Endothelial cell of umbilical vein (primary cell): Measurements from ENCODE around the gene GALNT13.

Source experiments
- EZH2 ChIP-seq: IDR thresholded peaks from 2 replicates; pipeline ENCODE4 v1.6.1; 2012; ENCODE audit warnings: borderline replicate concordance, low read depth, mild to moderate bottlenecking, moderate library complexity, low read length, inconsistent platforms; ENCODE audit not compliant: severe bottlenecking
- JUN ChIP-seq: IDR thresholded peaks from 2 replicates; pipeline ENCODE4 v1.6.1; 2011; ENCODE audit warnings: borderline replicate concordance, low read depth; ENCODE audit not compliant: insufficient read length, insufficient read depth
- MYC ChIP-seq: IDR thresholded peaks from one replicate; pipeline ENCODE4 v1.6.1; 2011; ENCODE audit warnings: mild to moderate bottlenecking, low read depth, low read length
- POLR2AphosphoS5 ChIP-seq: IDR thresholded peaks from 2 replicates; pipeline ENCODE4 v1.6.1; 2012; ENCODE audit warnings: low read depth, mild to moderate bottlenecking, control low read depth, low read length, moderate library complexity; ENCODE audit not compliant: insufficient read depth
- TF ChIP-seq, protein P1 (sequence below), 2 donors: IDR thresholded peaks; 1 replicate in 1 of 2; 2 replicates in 1 of 2; pipeline ENCODE4 v1.5.1; 2011; ENCODE audit warnings: low read length in 2 of 2, mild to moderate bottlenecking in 2 of 2, moderate library complexity in 2 of 2, control low read depth in 1 of 2, inconsistent platforms in 1 of 2, low read depth in 1 of 2; ENCODE audit not compliant: insufficient read depth in 1 of 2; ENCODE audit errors: extremely low read depth in 1 of 2

GRCh38 chr2:154187948-154188347 is 316.2 kb downstream of the GALNT13 start:
- TF ChIP-seq, protein P1, sequence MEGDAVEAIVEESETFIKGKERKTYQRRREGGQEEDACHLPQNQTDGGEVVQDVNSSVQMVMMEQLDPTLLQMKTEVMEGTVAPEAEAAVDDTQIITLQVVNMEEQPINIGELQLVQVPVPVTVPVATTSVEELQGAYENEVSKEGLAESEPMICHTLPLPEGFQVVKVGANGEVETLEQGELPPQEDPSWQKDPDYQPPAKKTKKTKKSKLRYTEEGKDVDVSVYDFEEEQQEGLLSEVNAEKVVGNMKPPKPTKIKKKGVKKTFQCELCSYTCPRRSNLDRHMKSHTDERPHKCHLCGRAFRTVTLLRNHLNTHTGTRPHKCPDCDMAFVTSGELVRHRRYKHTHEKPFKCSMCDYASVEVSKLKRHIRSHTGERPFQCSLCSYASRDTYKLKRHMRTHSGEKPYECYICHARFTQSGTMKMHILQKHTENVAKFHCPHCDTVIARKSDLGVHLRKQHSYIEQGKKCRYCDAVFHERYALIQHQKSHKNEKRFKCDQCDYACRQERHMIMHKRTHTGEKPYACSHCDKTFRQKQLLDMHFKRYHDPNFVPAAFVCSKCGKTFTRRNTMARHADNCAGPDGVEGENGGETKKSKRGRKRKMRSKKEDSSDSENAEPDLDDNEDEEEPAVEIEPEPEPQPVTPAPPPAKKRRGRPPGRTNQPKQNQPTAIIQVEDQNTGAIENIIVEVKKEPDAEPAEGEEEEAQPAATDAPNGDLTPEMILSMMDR (IDR thresholded peaks at IDR 0.05; ENCODE audit: extremely low read depth in 1 of 2, insufficient read depth in 1 of 2, low read depth in 1 of 2, low read length in 2 of 2) = no peak
- TF ChIP-seq EZH2 (no peak), MYC (no peak), POLR2AphosphoS5 (no peak), JUN (no peak)
